Adrenal gland (tissue), 12 donors: Measurements from ENCODE around the gene KRTDAP. TPM values are rescaled to one million over a fixed set of nuclear protein-coding genes. Genes with fewer than 3 reads are reported as not detected.

Source experiments
- DNase-seq, 7 donors: peaks; one replicate each; pipeline ENCODE4 v3.0.0-alpha.2; 2019 to 2020
- H3K27ac ChIP-seq, 5 donors: fragments of 200-600 bp; sonication (generic) in 4 of 5; 1 replicate in 3 of 5; 2 replicates in 2 of 5; pipeline versions ENCODE4 v1.5.1 to v1.8.0; 2016 to 2020; ENCODE audit warnings: mild to moderate bottlenecking in 1 of 5
- H3K27me3 ChIP-seq: fragments of 200-600 bp; 2 replicates; pipeline ENCODE4 v1.8.0; 2021
- H3K36me3 ChIP-seq, 2 donors: fragments of 200-600 bp; replicated peaks in 1 of 2; 1 replicate in 1 of 2; 2 replicates in 1 of 2; pipeline versions ENCODE4 v1.5.1 to v1.8.0; 2018 to 2022
- H3K4me1 ChIP-seq, 2 donors: fragments of 200-600 bp; replicated peaks in 1 of 2; 1 replicate in 1 of 2; 2 replicates in 1 of 2; pipeline versions ENCODE4 v1.5.1 to v1.8.0; 2018 to 2021
- H3K4me3 ChIP-seq, 4 donors: fragments of 200-600 bp; sonication (generic) in 3 of 4; one replicate each; pipeline ENCODE4 v1.5.1; 2016 to 2018
- H3K9me3 ChIP-seq, 3 donors: fragments of 200-600 bp; sonication (generic) in 1 of 3; replicated peaks in 1 of 3; 1 replicate in 2 of 3; 2 replicates in 1 of 3; pipeline versions ENCODE4 v1.5.1 to v1.8.0; 2016 to 2021
- POLR2A ChIP-seq, 2 donors: fragments of 450-650 bp; IDR thresholded peaks; one replicate each; pipeline ENCODE4 v1.6.1; 2017; ENCODE audit warnings: antibody characterized with exemption in 2 of 2, mild to moderate bottlenecking in 2 of 2, moderate library complexity in 1 of 2
- WGBS, 4 donors: extraction: QIAGEN DNeasy Blood & Tissue Kit in 2 of 4; methylation state at CpG; one replicate each; pipeline versions ENCODE4 v1.1.5 to v1.1.7; 2013 to 2017; 5-methylcytosine and 5-hydroxymethylcytosine counted together
- intact Hi-C, 2 donors: fragments of 100-400 bp; cut with DNase I; formaldehyde crosslinking; loops; one replicate each; pipeline versions ENCODE4 v1.14.1 to v1.15.0; 2022 to 2023
- polyA plus RNA-seq, 3 donors: library from polyadenylated mRNA; stranded (reverse); fragments of 200-250 nt in 2 of 3; fragments of 350-450 nt in 1 of 3; fragmentation: Illumina TruSeq in 1 of 3; extraction: RNeasy Lipid Tissue Mini Kit (QIAGEN cat#74804) in 1 of 3; gene quantifications; one replicate each; pipeline ENCODE4 v1.2.3, GENCODE V29; 2013 to 2014
- total RNA-seq, 9 donors: library from RNA; depleted of rRNA in 4 of 9; stranded (reverse); fragments of >200 nt in 4 of 9; fragments of 120-200 nt in 1 of 9; fragmentation: NEBNext Ultra II Directional in 1 of 9; extraction: Animal tissue kit (Norgen Biotek cat#: 25700) in 1 of 9; gene quantifications; one replicate each; pipeline versions ENCODE4 v1.1.0 to v1.2.4, GENCODE V29; 2013 to 2023
- TF ChIP-seq, protein P1 (sequence below), 6 experiments: fragments of 450-650 bp in 4 of 6; fragments of 200-600 bp in 2 of 6; sonication (generic) in 1 of 6; IDR thresholded peaks; 1 replicate in 5 of 6; 2 replicates in 1 of 6; pipeline versions ENCODE4 v1.5.1 to v1.8.0; 2016 to 2021; ENCODE audit warnings: antibody characterized with exemption in 6 of 6, mild to moderate bottlenecking in 2 of 6, moderate library complexity in 1 of 6
- donor health status: healthy with polysubstance abuse.
- donor health status: Bipolar disorder and iron deficiency.
- donor health status: DM: yes; HTN: yes; CAD: no.
- donor health status: DM: no; HTN: no; CAD: no.
- donor health status: DM: no; HTN: no; CAD: no.
- donor health status: DM: yes; HTN: yes; CAD: no.

KRTDAP gene
- total and polyA plus RNA-seq, 12 donors, result not detected

DNA sequence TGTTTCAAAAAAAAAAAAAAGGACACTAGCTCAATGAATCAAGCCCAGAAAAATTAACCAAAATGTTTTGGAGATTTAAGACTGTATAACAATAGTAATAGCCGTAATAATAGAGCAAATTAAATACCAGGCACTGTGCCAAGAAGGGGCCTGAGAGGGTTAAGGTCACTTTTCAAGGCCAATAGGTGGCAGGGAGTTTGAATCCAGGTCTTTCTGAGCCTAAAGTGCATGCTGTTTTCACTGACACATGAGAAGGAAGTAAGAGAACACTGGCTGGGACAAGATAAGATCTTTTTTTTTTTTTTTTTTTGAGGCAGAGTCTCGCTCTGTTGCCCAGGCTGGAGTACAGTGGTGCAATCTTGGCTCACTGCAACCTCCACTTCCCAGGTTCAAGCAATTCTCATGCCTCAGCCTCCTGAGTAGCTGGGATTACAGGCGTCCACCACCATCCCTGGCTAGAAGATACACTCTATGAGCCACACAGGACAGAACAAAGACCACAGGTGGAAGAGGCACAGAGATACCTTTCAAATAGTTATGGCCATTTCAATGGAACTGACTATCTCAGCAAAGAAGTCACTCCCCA, 34.6 kb downstream of the KRTDAP start:
- no peaks in the 10 kb centered on the region for H3K36me3 ChIP-seq
- intact Hi-C loops, result no loop called here
- H3K4me1 ChIP-seq, result peaks cover 13 to 19% of the 10 kb centered on the region in 2 donors
- TF ChIP-seq POLR2A (IDR thresholded peaks at IDR 0.05), result no peak
- TF ChIP-seq, protein P1, sequence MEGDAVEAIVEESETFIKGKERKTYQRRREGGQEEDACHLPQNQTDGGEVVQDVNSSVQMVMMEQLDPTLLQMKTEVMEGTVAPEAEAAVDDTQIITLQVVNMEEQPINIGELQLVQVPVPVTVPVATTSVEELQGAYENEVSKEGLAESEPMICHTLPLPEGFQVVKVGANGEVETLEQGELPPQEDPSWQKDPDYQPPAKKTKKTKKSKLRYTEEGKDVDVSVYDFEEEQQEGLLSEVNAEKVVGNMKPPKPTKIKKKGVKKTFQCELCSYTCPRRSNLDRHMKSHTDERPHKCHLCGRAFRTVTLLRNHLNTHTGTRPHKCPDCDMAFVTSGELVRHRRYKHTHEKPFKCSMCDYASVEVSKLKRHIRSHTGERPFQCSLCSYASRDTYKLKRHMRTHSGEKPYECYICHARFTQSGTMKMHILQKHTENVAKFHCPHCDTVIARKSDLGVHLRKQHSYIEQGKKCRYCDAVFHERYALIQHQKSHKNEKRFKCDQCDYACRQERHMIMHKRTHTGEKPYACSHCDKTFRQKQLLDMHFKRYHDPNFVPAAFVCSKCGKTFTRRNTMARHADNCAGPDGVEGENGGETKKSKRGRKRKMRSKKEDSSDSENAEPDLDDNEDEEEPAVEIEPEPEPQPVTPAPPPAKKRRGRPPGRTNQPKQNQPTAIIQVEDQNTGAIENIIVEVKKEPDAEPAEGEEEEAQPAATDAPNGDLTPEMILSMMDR (IDR thresholded peaks at IDR 0.05), result no peak
- DNase-seq, result no peak
- H3K9me3 ChIP-seq, result no peaks in the 10 kb centered on the region
- no peak overlapping the region for H3K27ac ChIP-seq
- H3K27me3 ChIP-seq, result no peaks in the 10 kb centered on the region
- no peak overlapping the region for H3K4me3 ChIP-seq
- 59 to 76% (median 63%) methylated on average over 3 of the region's 3 CpGs for WGBS, 4 donors

DNA sequence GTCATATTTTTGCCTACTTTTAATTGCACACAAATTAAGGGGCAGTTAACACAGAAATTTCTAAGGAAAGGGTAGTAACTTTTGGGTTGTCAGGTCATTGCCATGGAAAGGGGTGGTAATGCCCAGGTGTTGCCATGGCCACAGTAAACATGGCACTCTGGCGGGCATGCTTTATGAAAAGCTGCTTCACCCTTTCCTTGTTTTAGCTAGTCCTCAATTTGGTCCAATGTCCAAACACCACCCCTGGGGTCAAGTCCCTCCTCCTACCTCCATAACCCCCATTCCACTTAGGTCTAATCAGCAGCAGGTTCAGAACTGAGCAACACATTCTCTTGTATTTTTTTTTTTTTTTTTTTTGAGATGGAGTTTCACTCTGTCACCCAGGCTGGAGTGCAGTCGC, 35.6 kb downstream of the KRTDAP start:
- TF ChIP-seq, protein P1 (IDR thresholded peaks at IDR 0.05), result no peak
- TF ChIP-seq POLR2A (IDR thresholded peaks at IDR 0.05), result no peak
- no peak for DNase-seq
- H3K4me1 ChIP-seq, result peaks cover 9 to 14% of the 10 kb centered on the region in 2 donors
- 87 to 93% (median 90%) methylated on average over 2 of the region's 2 CpGs for WGBS, 4 donors
- H3K36me3 ChIP-seq, result no peaks in the 10 kb centered on the region
- no peaks in the 10 kb centered on the region for H3K27me3 ChIP-seq
- H3K9me3 ChIP-seq, result no peaks in the 10 kb centered on the region
- no peak overlapping the region for H3K27ac ChIP-seq
- no peak overlapping the region for H3K4me3 ChIP-seq
- intact Hi-C loops, result no loop called here

DNA sequence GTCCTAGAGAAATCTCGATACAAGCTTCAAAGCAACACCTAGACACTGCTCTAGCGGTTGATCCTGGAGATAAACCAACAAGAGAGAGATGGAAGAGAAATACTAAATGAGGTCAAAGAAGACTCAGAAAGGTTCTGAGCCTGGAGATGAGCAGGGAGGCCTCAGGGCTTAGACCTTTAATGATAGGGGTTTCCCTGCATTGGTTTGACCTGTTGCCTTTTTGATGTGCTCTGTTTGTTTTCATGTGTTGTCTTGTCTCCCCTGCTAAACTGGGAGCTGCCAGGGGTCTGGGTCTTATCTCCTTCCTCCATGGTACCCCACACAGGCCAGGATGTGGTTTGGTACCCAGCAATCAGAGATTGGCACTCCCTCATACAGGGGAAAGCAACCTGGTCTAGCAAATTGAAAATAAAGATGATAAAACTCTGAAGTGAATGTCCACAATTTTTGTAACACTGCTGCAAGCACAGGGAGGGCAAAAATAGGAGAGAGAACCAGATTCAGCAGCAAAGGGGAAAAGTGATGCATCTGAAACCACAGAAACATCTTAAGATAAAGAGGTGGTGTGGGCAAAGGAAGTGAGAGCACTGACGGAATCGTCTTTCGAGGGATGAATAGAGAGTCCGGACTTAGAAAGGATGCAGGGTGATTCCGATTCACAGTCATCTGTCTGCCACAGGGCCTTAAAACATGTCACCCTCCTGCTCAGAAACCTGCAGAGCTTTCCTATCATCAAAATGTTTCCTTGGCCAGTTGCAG, 38.7 kb downstream of the KRTDAP start:
- no peak overlapping the region for H3K27ac ChIP-seq
- H3K9me3 ChIP-seq, result no peaks in the 10 kb centered on the region
- no peaks in the 10 kb centered on the region for H3K27me3 ChIP-seq
- TF ChIP-seq POLR2A (IDR thresholded peaks at IDR 0.05), result no peak
- TF ChIP-seq, protein P1 (IDR thresholded peaks at IDR 0.05), result no peak
- H3K4me1 ChIP-seq, result peaks cover 0 to 16% of the 10 kb centered on the region in 2 donors
- H3K36me3 ChIP-seq, result no peaks in the 10 kb centered on the region
- WGBS, 4 donors, result 77 to 87% (median 83%) methylated on average over 7 of the region's 7 CpGs
- no peak overlapping the region for H3K4me3 ChIP-seq
- intact Hi-C loops, result no loop called here
- no peak for DNase-seq

DNA sequence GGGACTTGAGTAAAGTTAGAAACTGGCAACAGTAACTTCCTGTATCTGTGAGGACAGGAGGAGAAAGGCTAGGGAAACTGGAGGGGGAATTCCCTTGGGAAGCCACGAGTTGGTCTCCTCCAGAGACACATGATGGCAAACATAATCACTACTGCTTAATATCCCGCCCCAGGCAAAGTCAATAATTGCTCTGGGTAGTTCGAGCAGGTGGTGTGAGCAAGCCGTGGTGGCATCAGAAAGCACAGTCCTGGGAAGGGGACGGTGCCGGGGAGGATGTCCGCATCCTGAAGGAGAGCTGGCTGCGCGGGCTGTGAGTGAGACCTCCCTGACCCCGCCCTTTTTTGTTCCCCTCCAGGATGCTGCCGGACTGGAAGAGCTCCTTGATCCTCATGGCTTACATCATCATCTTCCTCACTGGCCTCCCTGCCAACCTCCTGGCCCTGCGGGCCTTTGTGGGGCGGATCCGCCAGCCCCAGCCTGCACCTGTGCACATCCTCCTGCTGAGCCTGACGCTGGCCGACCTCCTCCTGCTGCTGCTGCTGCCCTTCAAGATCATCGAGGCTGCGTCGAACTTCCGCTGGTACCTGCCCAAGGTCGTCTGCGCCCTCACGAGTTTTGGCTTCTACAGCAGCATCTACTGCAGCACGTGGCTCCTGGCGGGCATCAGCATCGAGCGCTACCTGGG, 40.8 kb downstream of the KRTDAP start:
- no peaks in the 10 kb centered on the region for H3K27me3 ChIP-seq
- no peak overlapping the region for H3K4me3 ChIP-seq

More for the DNA sequence above, 40.8 kb downstream of the KRTDAP start:
- TF ChIP-seq POLR2A (IDR thresholded peaks at IDR 0.05), result no peak
- TF ChIP-seq, protein P1 (IDR thresholded peaks at IDR 0.05), result no peak
- Histone ChIP-seq H3K36me3 (no peaks in the 10 kb centered on the region), H3K9me3 (no peaks in the 10 kb centered on the region), H3K4me1 (peaks cover 0 to 16% of the 10 kb centered on the region in 2 donors), H3K27ac (peak overlapping the region in 1 of 5 donors; percentile 6)
- WGBS, 4 donors, result 64 to 71% (median 67%) methylated on average over 15 to 27 of the region's 27 CpGs
- intact Hi-C loops, result no loop called here
- DNase-seq, result peak in 1 of 7 donors; percentile 33
